Left cardiac atrium (tissue), 2 donors: ENCODE measurements around the gene STK10. TPM values are rescaled to one million over a fixed set of nuclear protein-coding genes. Genes with fewer than 3 reads are reported as not detected.

ENCODE experiments used
- total RNA-seq, 2 donors: library from RNA; stranded (reverse); fragmentation: NEBNext Ultra II Directional; extraction: Animal tissue kit (Norgen Biotek cat#: 25700); gene quantifications; one replicate each; pipeline ENCODE4 v1.2.1, GENCODE V29; 2021
- donor health status: DM: no; HTN: yes; CAD: no; lungs with severe emphysema.
- donor health status: DM: yes; HTN: yes; CAD: no.

STK10 gene
- total RNA-seq, 2 donors from 2014 or later = 15.4 to 18.1 TPM

Other genes with a start within 250 kb of the STK10 start
- gene FBXW11, start 181.6 kb downstream of the STK10 start, total RNA-seq = 10 to 100 TPM; 50.3 to 55.4 TPM
- not detected for gene EFCAB9, start 5.9 kb upstream of the STK10 start, total RNA-seq
- 10 to 100 TPM in 1 of 2 donors, 1 to 10 TPM in 1; 9.7 to 10.9 TPM for gene UBTD2, start 95.5 kb upstream of the STK10 start, total RNA-seq